KMS-11 (cell line): ENCODE measurements around the gene ULK2.

Experiments
- H2AFZ ChIP-seq: fragments of 200-600 bp; sonication (generic); 2 replicates; pipeline ENCODE4 v1.6.1; 2016; ENCODE audit warnings: antibody characterized with exemption, mixed run types, low read depth
- H3K27ac ChIP-seq: fragments of 200-600 bp; sonication (generic); 2 replicates; pipeline ENCODE4 v1.6.1; 2016; ENCODE audit warnings: mild to moderate bottlenecking, mixed run types
- H3K27me3 ChIP-seq: fragments of 200-600 bp; sonication (generic); 2 replicates; pipeline ENCODE4 v1.6.1; 2017; ENCODE audit warnings: mild to moderate bottlenecking, low read depth, mixed run types, moderate library complexity; ENCODE audit not compliant: insufficient read depth
- H3K36me3 ChIP-seq: fragments of 200-600 bp; sonication (generic); 2 replicates; pipeline ENCODE4 v1.6.1; 2017; ENCODE audit warnings: mild to moderate bottlenecking, mixed run types; ENCODE audit not compliant: insufficient read depth
- H3K4me1 ChIP-seq: fragments of 200-600 bp; sonication (generic); 2 replicates; pipeline ENCODE4 v1.6.1; 2016; ENCODE audit warnings: mild to moderate bottlenecking, low read depth, mixed run types; ENCODE audit not compliant: poor library complexity, severe bottlenecking
- H3K4me2 ChIP-seq: fragments of 200-600 bp; sonication (generic); 2 replicates; pipeline ENCODE4 v1.7.0; 2016; ENCODE audit warnings: mild to moderate bottlenecking, mixed run types
- H3K4me3 ChIP-seq: fragments of 200-600 bp; sonication (generic); IDR thresholded peaks from 2 replicates; pipeline ENCODE4 v1.6.1; 2017; ENCODE audit warnings: low read depth, low read length, mixed read lengths; ENCODE audit not compliant: insufficient read depth
- H3K79me2 ChIP-seq: fragments of 200-600 bp; sonication (generic); 2 replicates; pipeline ENCODE4 v1.6.1; 2016; ENCODE audit warnings: low read depth, mixed run types; ENCODE audit not compliant: insufficient read depth
- H3K9ac ChIP-seq: fragments of 200-600 bp; sonication (generic); 2 replicates; pipeline ENCODE4 v1.6.1; 2016; ENCODE audit warnings: mild to moderate bottlenecking, mixed run types
- H4K20me1 ChIP-seq: fragments of 200-600 bp; sonication (generic); 2 replicates; pipeline ENCODE4 v1.6.1; 2016; ENCODE audit warnings: mild to moderate bottlenecking, mixed run types; ENCODE audit not compliant: insufficient read depth
- TF ChIP-seq, protein P1 (sequence below): fragments of 200-600 bp; sonication (generic); conservative IDR thresholded peaks from 2 replicates; pipeline ENCODE4 v1.6.1; 2017; ENCODE audit warnings: low read depth, mild to moderate bottlenecking, antibody characterized with exemption, low read length, moderate library complexity, mixed read lengths

Gene ULK2

DNA sequence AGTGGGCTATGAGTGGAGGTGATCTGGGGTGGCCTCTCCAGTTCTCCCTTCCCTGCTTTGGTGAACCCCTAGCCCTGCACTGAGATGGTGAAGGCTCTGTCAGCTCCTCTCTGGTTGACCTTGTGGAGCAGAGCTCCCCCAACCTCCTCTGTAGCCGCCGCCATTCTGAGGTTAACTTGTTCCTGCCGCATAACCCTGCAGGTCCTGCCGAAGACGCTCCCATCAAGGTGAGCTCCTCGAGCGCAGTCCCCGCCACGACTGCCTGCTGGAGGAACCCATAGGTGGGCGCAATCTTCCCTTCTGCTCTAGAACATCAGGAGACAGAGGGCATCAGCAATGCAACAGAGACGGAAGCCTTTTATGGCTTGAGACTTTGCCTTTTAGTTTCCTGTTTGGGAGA lies 136.1 kb downstream of the ULK2 start:
- no peak overlapping the region for H2AFZ ChIP-seq
- no peak overlapping the region for H3K4me2 ChIP-seq
- no peak overlapping the region for H3K27ac ChIP-seq
- H4K20me1 ChIP-seq, result no peaks in the 10 kb centered on the region
- H3K4me1 ChIP-seq, result no peaks in the 10 kb centered on the region
- H3K79me2 ChIP-seq, result no peaks in the 10 kb centered on the region
- no peaks in the 10 kb centered on the region for H3K27me3 ChIP-seq
- no peaks in the 10 kb centered on the region for H3K36me3 ChIP-seq
- H3K9ac ChIP-seq, result no peak overlapping the region
- no peak overlapping the region for H3K4me3 ChIP-seq
- TF ChIP-seq, protein P1, sequence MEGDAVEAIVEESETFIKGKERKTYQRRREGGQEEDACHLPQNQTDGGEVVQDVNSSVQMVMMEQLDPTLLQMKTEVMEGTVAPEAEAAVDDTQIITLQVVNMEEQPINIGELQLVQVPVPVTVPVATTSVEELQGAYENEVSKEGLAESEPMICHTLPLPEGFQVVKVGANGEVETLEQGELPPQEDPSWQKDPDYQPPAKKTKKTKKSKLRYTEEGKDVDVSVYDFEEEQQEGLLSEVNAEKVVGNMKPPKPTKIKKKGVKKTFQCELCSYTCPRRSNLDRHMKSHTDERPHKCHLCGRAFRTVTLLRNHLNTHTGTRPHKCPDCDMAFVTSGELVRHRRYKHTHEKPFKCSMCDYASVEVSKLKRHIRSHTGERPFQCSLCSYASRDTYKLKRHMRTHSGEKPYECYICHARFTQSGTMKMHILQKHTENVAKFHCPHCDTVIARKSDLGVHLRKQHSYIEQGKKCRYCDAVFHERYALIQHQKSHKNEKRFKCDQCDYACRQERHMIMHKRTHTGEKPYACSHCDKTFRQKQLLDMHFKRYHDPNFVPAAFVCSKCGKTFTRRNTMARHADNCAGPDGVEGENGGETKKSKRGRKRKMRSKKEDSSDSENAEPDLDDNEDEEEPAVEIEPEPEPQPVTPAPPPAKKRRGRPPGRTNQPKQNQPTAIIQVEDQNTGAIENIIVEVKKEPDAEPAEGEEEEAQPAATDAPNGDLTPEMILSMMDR, result no peak

DNA sequence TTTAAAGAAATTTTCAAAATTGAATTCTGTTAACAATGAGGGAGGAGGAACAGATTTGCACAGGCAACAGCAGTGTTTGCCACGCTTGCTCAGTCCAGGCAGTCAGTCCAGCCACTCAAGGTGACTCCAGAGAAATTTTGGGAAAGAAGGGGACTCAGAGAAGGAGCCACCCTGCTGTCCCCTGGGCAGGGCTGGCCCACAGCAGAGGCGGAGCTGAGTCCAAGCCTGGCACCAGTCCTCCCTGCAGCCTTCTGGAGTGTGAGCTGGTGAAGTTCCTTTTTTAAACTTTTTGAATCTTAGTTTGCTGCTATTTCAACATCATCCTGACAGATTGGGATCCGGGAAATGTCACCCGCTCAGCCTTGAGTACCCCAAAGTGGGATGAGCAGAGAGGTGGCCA lies 136.9 kb downstream of the ULK2 start:
- TF ChIP-seq, protein P1, result no peak
- no peak overlapping the region for H2AFZ ChIP-seq
- no peak overlapping the region for H3K4me2 ChIP-seq
- H3K36me3 ChIP-seq, result no peaks in the 10 kb centered on the region
- H3K4me1 ChIP-seq, result no peaks in the 10 kb centered on the region
- no peak overlapping the region for H3K4me3 ChIP-seq
- H3K27me3 ChIP-seq, result no peaks in the 10 kb centered on the region
- H3K9ac ChIP-seq, result no peak overlapping the region
- H3K79me2 ChIP-seq, result no peaks in the 10 kb centered on the region
- no peak overlapping the region for H3K27ac ChIP-seq
- no peaks in the 10 kb centered on the region for H4K20me1 ChIP-seq

DNA sequence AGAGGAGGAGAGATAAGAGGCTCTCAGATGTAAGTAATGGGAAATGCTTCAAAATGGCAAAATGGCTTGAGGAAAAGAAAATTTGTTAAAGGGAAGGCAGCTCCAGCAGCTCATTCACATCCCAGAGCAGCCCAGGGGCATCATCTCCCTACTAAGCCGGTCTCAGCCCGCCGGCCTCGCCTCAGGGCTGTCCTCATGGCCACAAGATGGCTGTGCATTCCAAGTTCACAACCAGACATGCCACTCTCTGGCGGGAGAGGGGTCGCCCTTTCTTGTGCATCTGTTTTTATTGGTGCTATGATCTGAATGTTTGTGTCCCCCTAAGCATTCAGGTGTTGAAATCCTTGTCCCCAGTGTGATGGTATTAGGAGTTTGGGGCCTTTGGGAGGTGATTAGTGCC lies 137.8 kb downstream of the ULK2 start:
- no peaks in the 10 kb centered on the region for H3K4me1 ChIP-seq
- H3K4me2 ChIP-seq, result no peak overlapping the region
- H4K20me1 ChIP-seq, result no peaks in the 10 kb centered on the region
- TF ChIP-seq, protein P1, result no peak
- no peak overlapping the region for H3K4me3 ChIP-seq
- H3K36me3 ChIP-seq, result no peaks in the 10 kb centered on the region
- H2AFZ ChIP-seq, result no peak overlapping the region
- no peaks in the 10 kb centered on the region for H3K27me3 ChIP-seq
- no peak overlapping the region for H3K9ac ChIP-seq
- no peak overlapping the region for H3K27ac ChIP-seq
- H3K79me2 ChIP-seq, result no peaks in the 10 kb centered on the region

DNA sequence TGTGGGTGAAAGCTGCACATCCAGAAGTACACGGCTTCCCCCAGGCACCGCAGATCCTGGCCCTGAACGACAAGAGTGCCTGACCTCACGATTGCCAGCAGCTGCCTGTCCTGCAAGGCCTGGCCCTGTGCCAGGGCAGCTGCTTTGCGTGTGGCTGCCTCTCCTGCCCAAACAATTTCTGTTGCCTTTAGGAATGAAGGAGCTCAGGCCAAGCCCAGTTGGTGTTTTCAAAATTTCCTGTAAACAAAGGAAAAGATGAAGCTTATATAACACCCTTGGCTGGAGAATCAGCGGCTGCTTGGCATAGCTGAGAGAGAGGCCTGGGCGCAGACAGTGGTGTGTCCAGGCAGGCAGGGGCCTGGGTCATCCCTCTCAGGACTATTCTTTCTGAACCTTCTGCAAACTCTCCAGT lies 139.6 kb downstream of the ULK2 start:
- Histone ChIP-seq H3K4me3 (no peak overlapping the region), H3K4me2 (no peak overlapping the region), H3K36me3 (no peaks in the 10 kb centered on the region), H4K20me1 (no peaks in the 10 kb centered on the region), H2AFZ (no peak overlapping the region), H3K4me1 (no peaks in the 10 kb centered on the region), H3K9ac (no peak overlapping the region), H3K27me3 (no peaks in the 10 kb centered on the region), H3K79me2 (no peaks in the 10 kb centered on the region), H3K27ac (no peak overlapping the region)
- TF ChIP-seq, protein P1, result no peak

DNA sequence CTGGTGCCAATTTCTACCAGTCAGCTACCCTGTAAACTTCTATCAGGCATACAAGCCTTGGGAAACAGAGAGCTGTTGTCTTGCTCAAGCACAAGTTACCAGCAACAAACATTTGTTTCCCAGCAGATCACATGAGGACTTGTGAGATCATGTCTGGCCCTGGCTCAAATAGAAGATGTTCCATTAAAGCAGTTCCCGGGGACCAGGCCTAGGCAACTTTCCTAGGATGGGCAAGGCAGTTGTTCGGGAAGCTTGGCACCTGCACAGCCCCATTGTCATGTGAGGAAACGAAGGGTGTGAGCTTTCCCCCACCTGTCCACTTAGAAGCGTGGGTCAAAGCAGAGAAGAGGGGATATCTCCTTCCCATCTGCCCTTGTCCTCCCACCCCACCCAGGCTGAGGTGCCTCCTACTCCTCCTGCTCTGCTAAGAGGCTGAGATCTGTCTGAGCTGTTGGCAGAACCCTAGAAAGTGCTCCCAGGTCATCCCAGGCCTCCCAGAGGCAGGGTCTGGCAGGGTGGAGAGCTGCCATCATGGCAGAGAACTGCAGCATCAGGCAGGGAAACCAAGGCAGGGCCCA lies 140.1 kb downstream of the ULK2 start:
- no peak overlapping the region for H3K27ac ChIP-seq
- no peaks in the 10 kb centered on the region for H4K20me1 ChIP-seq
- no peaks in the 10 kb centered on the region for H3K4me1 ChIP-seq
- H3K79me2 ChIP-seq, result no peaks in the 10 kb centered on the region
- no peak overlapping the region for H3K4me2 ChIP-seq
- no peak overlapping the region for H3K4me3 ChIP-seq
- H3K36me3 ChIP-seq, result no peaks in the 10 kb centered on the region
- H3K9ac ChIP-seq, result no peak overlapping the region
- no peak overlapping the region for H2AFZ ChIP-seq
- no peaks in the 10 kb centered on the region for H3K27me3 ChIP-seq
- TF ChIP-seq, protein P1, result no peak
